ENCODE results near the gene SPHKAP.
"Not testable (repeated sequence)": the region's sequence is repeated elsewhere in the genome, so short reads cannot be mapped to it uniquely, and the experiment has no call there.

DNA sequence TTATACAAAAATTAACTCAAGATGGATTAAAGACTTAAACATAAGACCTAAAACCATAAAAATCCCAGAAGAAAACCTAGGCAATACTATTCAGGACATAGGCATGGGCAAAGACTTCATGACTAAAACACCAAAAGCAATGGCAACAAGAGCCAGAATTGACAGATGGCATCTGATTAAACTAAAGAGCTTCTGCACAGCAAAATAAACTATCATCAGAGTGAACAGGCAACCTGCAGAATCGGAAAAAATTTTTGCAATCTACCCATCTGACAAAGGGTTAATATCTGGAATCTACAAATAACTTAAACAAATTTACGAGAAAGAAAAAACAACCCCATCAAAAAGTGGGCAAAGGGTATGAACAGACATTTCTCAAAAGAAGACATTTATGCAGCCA is 37.1 kb upstream of the SPHKAP start:
- TF ChIP-seq, protein P1, sequence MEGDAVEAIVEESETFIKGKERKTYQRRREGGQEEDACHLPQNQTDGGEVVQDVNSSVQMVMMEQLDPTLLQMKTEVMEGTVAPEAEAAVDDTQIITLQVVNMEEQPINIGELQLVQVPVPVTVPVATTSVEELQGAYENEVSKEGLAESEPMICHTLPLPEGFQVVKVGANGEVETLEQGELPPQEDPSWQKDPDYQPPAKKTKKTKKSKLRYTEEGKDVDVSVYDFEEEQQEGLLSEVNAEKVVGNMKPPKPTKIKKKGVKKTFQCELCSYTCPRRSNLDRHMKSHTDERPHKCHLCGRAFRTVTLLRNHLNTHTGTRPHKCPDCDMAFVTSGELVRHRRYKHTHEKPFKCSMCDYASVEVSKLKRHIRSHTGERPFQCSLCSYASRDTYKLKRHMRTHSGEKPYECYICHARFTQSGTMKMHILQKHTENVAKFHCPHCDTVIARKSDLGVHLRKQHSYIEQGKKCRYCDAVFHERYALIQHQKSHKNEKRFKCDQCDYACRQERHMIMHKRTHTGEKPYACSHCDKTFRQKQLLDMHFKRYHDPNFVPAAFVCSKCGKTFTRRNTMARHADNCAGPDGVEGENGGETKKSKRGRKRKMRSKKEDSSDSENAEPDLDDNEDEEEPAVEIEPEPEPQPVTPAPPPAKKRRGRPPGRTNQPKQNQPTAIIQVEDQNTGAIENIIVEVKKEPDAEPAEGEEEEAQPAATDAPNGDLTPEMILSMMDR (IDR thresholded peaks at IDR 0.05): not testable (repeated sequence)
- TF ChIP-seq POLR2A (IDR thresholded peaks at IDR 0.05): not testable (repeated sequence)

Measured in testis (tissue), 2 donors.